OCI-LY1 (cell line): ENCODE data around the gene PRSS3.
"Not testable (repeated sequence)": the region's sequence is repeated elsewhere in the genome, so short reads cannot be mapped to it uniquely, and the experiment has no call there.

Source experiments
- CTCF ChIP-seq: fragments of 200-600 bp; sonication (generic), shearing (Covaris generic); IDR thresholded peaks from 2 replicates; pipeline ENCODE4 v1.5.1; 2017; ENCODE audit warnings: mild to moderate bottlenecking, antibody characterized with exemption, low read length, moderate library complexity, mixed read lengths
- EZH2 ChIP-seq: fragments of 200-600 bp; sonication (generic), shearing (Covaris generic); IDR thresholded peaks from 2 replicates; pipeline ENCODE4 v1.8.0; 2017; ENCODE audit warnings: borderline replicate concordance, mixed run types, mild to moderate bottlenecking, antibody characterized with exemption, low read length, moderate library complexity, mixed read lengths

GRCh38 chr9:33774074-33774659, 21.2 kb upstream of the PRSS3 start:
- TF ChIP-seq CTCF, EZH2: not testable (repeated sequence)
